A549 (cell line): Measurements from ENCODE around the gene PLAC8L1.

ENCODE experiments used
- CTCF ChIP-seq: fragments of >200 bp; sonication (Bioruptor Twin); formaldehyde crosslinking; IDR thresholded peaks from 3 replicates; pipeline ENCODE4 v1.5.1; 2016
- EP300 ChIP-seq, 2 experiments: fragments of >200 bp; sonication (Bioruptor Twin); formaldehyde crosslinking; IDR thresholded peaks; 2 replicates in 1 of 2; 3 replicates in 1 of 2; pipeline ENCODE4 v1.6.1; 2016 to 2017
- JUN ChIP-seq, 2 experiments: fragments of >200 bp; sonication (Bioruptor Twin); formaldehyde crosslinking; IDR thresholded peaks; 2 replicates in 1 of 2; 3 replicates in 1 of 2; pipeline ENCODE4 v1.6.1; 2016 to 2017
- POLR2A ChIP-seq: IDR thresholded peaks from 2 replicates; pipeline ENCODE4 v1.6.1; 2012; ENCODE audit warnings: mild to moderate bottlenecking, low read length

GRCh38 chr5:146040527-146040926, 64.8 kb downstream of the PLAC8L1 start:
- TF ChIP-seq EP300 (IDR thresholded peaks at IDR 0.05) (no peak), JUN (IDR thresholded peaks at IDR 0.05) (no peak), POLR2A (no peak), CTCF (no peak)
